CD4-positive, alpha-beta T cell (primary cell): ENCODE measurements around the gene ITGAE. TPM values are rescaled to one million over a fixed set of nuclear protein-coding genes. Genes with fewer than 3 reads are reported as not detected.

ENCODE experiments used
- ATAC-seq: fragments of 200-7000 bp; cut with Tn5 transposase; one replicate; pipeline ENCODE4 v1.10.0; 2022; ENCODE audit warnings: mild to moderate bottlenecking; ENCODE audit not compliant: poor library complexity
- CTCF ChIA-PET: fragments of 350-600 bp; sonication (Branson Sonifier 250); formaldehyde crosslinking; loops from one replicate; lab custom pipeline; 2021; ENCODE audit warnings: antibody characterized with exemption, inconsistent platforms; lab: Charles Lee
- POLR2A ChIA-PET: fragments of 350-600 bp; sonication (Branson Sonifier 250); formaldehyde crosslinking; loops from one replicate; lab custom pipeline; 2021; ENCODE audit warnings: antibody characterized with exemption, inconsistent platforms; lab: Charles Lee
- DNase-seq, 14 experiments: peaks; one replicate each; pipeline ENCODE4 v3.0.0-alpha.2; 2013 to 2020; ENCODE audit warnings: mixed read lengths in 2 of 14
- H3K27ac ChIP-seq, 2 donors: one replicate each; pipeline versions ENCODE4 v1.5.1 to v1.7.0; 2013; ENCODE audit warnings: low read length in 2 of 2, low read depth in 1 of 2, mild to moderate bottlenecking in 1 of 2
- H3K27me3 ChIP-seq, 2 experiments: 1 replicate in 1 of 2; 2 replicates in 1 of 2; pipeline versions ENCODE4 v1.6.1 to v1.7.0; 2013; ENCODE audit warnings: low read length in 2 of 2, control low read depth in 1 of 2, mild to moderate bottlenecking in 1 of 2, moderate library complexity in 1 of 2; ENCODE audit not compliant: insufficient read depth in 2 of 2, control insufficient read depth in 1 of 2
- H3K36me3 ChIP-seq: one replicate; pipeline ENCODE4 v1.6.1; 2013; ENCODE audit warnings: low read length, control low read depth; ENCODE audit not compliant: insufficient read depth
- H3K4me1 ChIP-seq: one replicate; pipeline ENCODE4 v1.6.1; 2013; ENCODE audit warnings: low read length, control low read depth; ENCODE audit not compliant: insufficient read depth
- H3K4me3 ChIP-seq: one replicate; pipeline ENCODE4 v1.5.1; 2013; ENCODE audit warnings: mild to moderate bottlenecking, low read length, moderate library complexity
- H3K9me3 ChIP-seq, 2 experiments: 1 replicate in 1 of 2; 2 replicates in 1 of 2; pipeline versions ENCODE4 v1.6.1 to v1.7.0; 2013; ENCODE audit warnings: low read length in 2 of 2, mild to moderate bottlenecking in 2 of 2, control low read depth in 1 of 2, moderate library complexity in 1 of 2; ENCODE audit not compliant: control insufficient read depth in 1 of 2, insufficient read depth in 1 of 2
- H3K27ac Mint-ChIP-seq: one replicate; pipeline ENCODE4 v1.8.0; 2020; ENCODE audit warnings: mixed read lengths
- H3K27me3 Mint-ChIP-seq: one replicate; pipeline ENCODE4 v1.8.0; 2021; ENCODE audit warnings: mixed read lengths
- H3K36me3 Mint-ChIP-seq: one replicate; pipeline ENCODE4 v1.8.0; 2021; ENCODE audit warnings: low read depth, mixed read lengths
- H3K4me1 Mint-ChIP-seq: one replicate; pipeline ENCODE4 v1.8.0; 2021; ENCODE audit warnings: low read depth, mixed read lengths
- H3K4me3 Mint-ChIP-seq: one replicate; pipeline ENCODE4 v1.8.0; 2020; ENCODE audit warnings: mild to moderate bottlenecking, mixed read lengths
- H3K9me3 Mint-ChIP-seq: one replicate; pipeline ENCODE4 v1.8.0; 2020; ENCODE audit warnings: mixed read lengths
- CTCF ChIP-seq: fragments of 200-600 bp; IDR thresholded peaks from one replicate; pipeline ENCODE4 v1.8.0; 2022; ENCODE audit warnings: antibody characterized with exemption, mild to moderate bottlenecking
- intact Hi-C, 2 experiments: fragments of 100-400 bp; cut with DNase I in 1 of 2; cut with micrococcal nuclease in 1 of 2; formaldehyde crosslinking; loops; one replicate each; pipeline versions ENCODE4 v1.15.1 to v1.9.0; 2023 to 2025; cut with DNase I, micrococcal nuclease
- total RNA-seq, 174 experiments: library from RNA in 2 of 174; stranded (reverse) in 2 of 174; gene quantifications; one replicate each; pipeline ENCODE4 v1.2.3 and lab custom pipeline; 2021 to 2026

ITGAE gene
- total RNA-seq, 2 experiments from 2014 or later, result 15.8 to 18.3 TPM

DNA sequence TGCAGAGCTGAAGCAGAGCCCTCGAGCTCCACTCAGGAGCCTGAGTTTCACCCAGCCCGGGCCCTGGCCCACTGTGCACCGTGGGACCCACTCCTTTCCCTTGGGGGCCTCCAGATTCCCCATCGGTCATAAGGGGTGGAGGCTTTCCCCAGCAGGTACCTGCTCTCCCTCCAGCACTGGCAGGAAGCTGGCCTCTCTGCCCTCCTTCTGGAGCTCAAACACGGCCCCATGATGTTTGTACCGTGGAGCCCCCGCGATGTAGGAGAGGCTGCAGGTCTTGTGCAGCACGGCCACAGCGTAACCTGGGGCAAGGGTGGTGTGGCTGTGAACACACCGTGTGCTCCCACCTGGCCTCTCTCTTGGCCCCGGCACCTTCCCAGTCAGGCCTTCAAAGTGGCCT, 47.4 kb downstream of the ITGAE start:
- Mint-ChIP-seq H3K27me3 (no peaks in the 10 kb centered on the region), H3K4me1 (peaks cover 50% of the 10 kb centered on the region), H3K9me3 (no peaks in the 10 kb centered on the region), H3K27ac (peak overlapping the region; percentile 80), H3K4me3 (no peak overlapping the region), H3K36me3 (no peaks in the 10 kb centered on the region)
- H3K4me3 ChIP-seq, result no peak overlapping the region
- no peaks in the 10 kb centered on the region for H3K27me3 ChIP-seq
- H3K4me1 ChIP-seq, result peaks cover 64% of the 10 kb centered on the region
- POLR2A ChIA-PET, result no interaction called here
- no peaks in the 10 kb centered on the region for H3K36me3 ChIP-seq
- DNase-seq, result no peak
- no peak for ATAC-seq
- no peaks in the 10 kb centered on the region for H3K9me3 ChIP-seq
- CTCF ChIA-PET, result interaction anchor here (1.5 to 1.9 kb wide), 2 partner anchors 15 to 92 kb away, joined by 5 to 6 read pairs; partner anchors contain the start of gene NCBP3
- H3K27ac ChIP-seq, result no peak overlapping the region
- intact Hi-C loops, result no loop called here
- no peak for TF ChIP-seq CTCF

DNA sequence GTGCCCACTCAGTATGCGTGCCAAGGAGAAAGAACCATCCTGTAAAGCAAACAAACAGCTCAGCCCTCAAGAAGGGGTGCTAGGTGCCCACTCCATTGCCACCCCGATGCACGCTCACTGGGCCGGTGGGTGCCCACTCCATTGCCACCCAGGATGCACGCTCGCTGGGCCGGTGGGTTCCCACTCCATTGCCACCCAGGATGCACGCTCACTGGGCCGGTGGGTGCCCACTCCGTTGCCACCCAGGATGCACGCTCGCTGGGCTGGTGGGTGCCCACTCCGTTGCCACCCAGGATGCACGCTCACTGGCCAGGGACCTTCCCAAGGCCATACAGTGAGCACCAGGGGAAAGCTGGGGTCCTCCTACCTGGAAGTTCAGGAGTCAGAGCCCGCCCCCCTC, 49.2 kb downstream of the ITGAE start:
- H3K9me3 ChIP-seq, result no peaks in the 10 kb centered on the region
- peaks cover 65% of the 10 kb centered on the region for H3K4me1 ChIP-seq
- no peaks in the 10 kb centered on the region for H3K27me3 ChIP-seq
- no peak overlapping the region for H3K27ac Mint-ChIP-seq
- no peaks in the 10 kb centered on the region for H3K9me3 Mint-ChIP-seq
- H3K36me3 ChIP-seq, result no peaks in the 10 kb centered on the region
- H3K27me3 Mint-ChIP-seq, result no peaks in the 10 kb centered on the region
- CTCF ChIA-PET, result interaction anchor here (0.9 to 1.2 kb wide), 3 partner anchors 14 to 94 kb away, joined by 3 to 5 read pairs (median 5); partner anchors contain the start of gene NCBP3
- H3K4me3 ChIP-seq, result no peak overlapping the region
- POLR2A ChIA-PET, result interaction anchor here (0.8 to 2.6 kb wide), 5 partner anchors 9 to 94 kb away, joined by 4 to 11 read pairs (median 5); partner anchors contain the start of gene NCBP3
- TF ChIP-seq CTCF, result no peak
- intact Hi-C loops, result no loop called here
- no peak for ATAC-seq
- H3K36me3 Mint-ChIP-seq, result no peaks in the 10 kb centered on the region
- DNase-seq, result no peak
- no peak overlapping the region for H3K27ac ChIP-seq
- H3K4me3 Mint-ChIP-seq, result no peak overlapping the region
- peaks cover 52% of the 10 kb centered on the region for H3K4me1 Mint-ChIP-seq

DNA sequence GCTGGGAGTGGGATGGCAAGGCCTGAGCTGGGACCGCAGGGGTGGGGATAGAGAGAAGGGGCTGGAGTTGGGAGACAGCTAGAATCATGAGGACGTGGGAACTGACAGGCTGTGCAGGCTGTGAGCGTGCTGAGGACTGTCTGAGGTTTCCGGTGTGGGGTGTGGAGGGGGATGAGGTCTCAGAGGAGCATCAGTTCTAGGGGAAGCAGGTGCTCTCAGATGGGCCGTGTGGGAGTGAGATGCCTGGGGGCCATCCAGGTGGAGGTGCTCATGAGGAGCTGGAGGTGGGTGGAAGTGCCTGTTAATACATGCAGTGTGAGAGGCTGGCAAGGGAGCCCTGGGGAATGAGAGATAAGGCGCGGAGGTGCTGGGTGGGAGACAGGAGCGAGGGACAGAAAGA, 50.1 kb downstream of the ITGAE start:
- H3K36me3 ChIP-seq, result no peaks in the 10 kb centered on the region
- ChIA-PET POLR2A (interaction anchor here (0.7 to 2.6 kb wide), 5 partner anchors 10 to 115 kb away, joined by 4 to 11 read pairs (median 4); partner anchors contain the start of genes CTNS, NCBP3 and SHPK), CTCF (interaction anchor here (0.9 to 2.2 kb wide), 2 partner anchors 14 to 68 kb away, joined by 3 to 8 read pairs; no protein-coding TSS in a partner anchor)
- Mint-ChIP-seq H3K36me3 (no peaks in the 10 kb centered on the region), H3K4me3 (peak overlapping the region; percentile 84), H3K27me3 (no peaks in the 10 kb centered on the region), H3K4me1 (peaks cover 52% of the 10 kb centered on the region), H3K9me3 (no peaks in the 10 kb centered on the region), H3K27ac (peak overlapping the region; percentile 86)
- ATAC-seq (peak; percentile 43), DNase-seq (peak in 13 of 14 experiments; percentile 25 to 80 (median 48))
- H3K4me1 ChIP-seq, result peaks cover 65% of the 10 kb centered on the region
- no peak overlapping the region for H3K4me3 ChIP-seq
- no peak for TF ChIP-seq CTCF
- H3K27ac ChIP-seq, result no peak overlapping the region
- no peaks in the 10 kb centered on the region for H3K27me3 ChIP-seq
- intact Hi-C loops, result no loop called here
- H3K9me3 ChIP-seq, result no peaks in the 10 kb centered on the region
